Keratinocyte (primary cell): ENCODE results near the gene SKAP1.

Source experiments
- CTCF ChIP-seq, 3 experiments: IDR thresholded peaks in 1 of 3; conservative IDR thresholded peaks in 1 of 3; optimal IDR thresholded peaks in 1 of 3; 2 replicates in 2 of 3; 3 replicates in 1 of 3; pipeline versions ENCODE3 to v1.5.1; 2011; ENCODE audit warnings: low read length in 3 of 3, mild to moderate bottlenecking in 3 of 3, moderate library complexity in 2 of 3, control low read depth in 1 of 3, inconsistent platforms in 1 of 3; ENCODE audit not compliant: insufficient read depth in 2 of 3; ENCODE audit errors: extremely low read depth in 1 of 3
- EZH2 ChIP-seq: IDR thresholded peaks from one replicate; pipeline ENCODE4 v1.6.1; 2012; ENCODE audit warnings: inconsistent platforms, mild to moderate bottlenecking, low read length, moderate library complexity

DNA sequence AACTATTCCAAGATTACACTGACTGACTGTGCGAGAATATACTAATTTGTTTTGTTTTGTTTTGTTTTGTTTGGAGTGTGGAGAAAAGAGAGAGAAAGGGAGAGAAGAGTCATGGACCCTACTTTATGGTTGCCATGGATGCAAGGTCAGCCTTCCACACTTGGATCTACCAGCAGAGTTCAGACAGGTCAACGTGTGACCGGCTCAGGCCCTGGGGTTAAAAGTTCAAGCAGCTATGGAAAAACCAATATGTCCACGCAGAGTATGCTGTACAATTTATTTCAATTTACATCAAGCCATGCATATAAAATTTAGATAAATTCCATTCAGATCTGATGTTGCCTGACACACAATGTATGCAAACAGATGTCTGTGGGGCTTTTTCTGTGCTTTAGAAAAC is 122.8 kb downstream of the SKAP1 start:
- TF ChIP-seq CTCF (optimal IDR thresholded peaks at IDR 0.05 in 1 of 3, IDR thresholded peaks at IDR 0.05 in 1 of 3, conservative IDR thresholded peaks at IDR 0.05 in 1 of 3; ENCODE audit: extremely low read depth in 1 of 3, insufficient read depth in 2 of 3, low read length in 3 of 3) (no peak), EZH2 (no peak)
